Pancreas (tissue), 10 donors: Measurements from ENCODE around the gene VTN. TPM values are rescaled to one million over a fixed set of nuclear protein-coding genes. Genes with fewer than 3 reads are reported as not detected.

Source experiments
- ATAC-seq, 4 donors: fragments of 200-7000 bp; cut with Tn5 transposase; one replicate each; pipeline versions ENCODE4 v1.8.0 to v1.9.1; 2020; ENCODE audit warnings: mild to moderate bottlenecking in 4 of 4, moderate library complexity in 4 of 4
- DNase-seq, 6 donors: peaks; one replicate each; pipeline ENCODE4 v3.0.0-alpha.2; 2020
- FAIRE-seq: peaks from 2 replicates; lab custom pipeline; 2012; peaks lifted over from hg19 to GRCh38; lab: Jason Lieb, UNC
- H3K27ac ChIP-seq, 4 donors: fragments of 200-600 bp; sonication (generic); 1 replicate in 3 of 4; 2 replicates in 1 of 4; pipeline versions ENCODE4 v1.5.0 to v1.8.0; 2020
- H3K27me3 ChIP-seq, 4 donors: fragments of 200-600 bp; one replicate each; pipeline ENCODE4 v1.8.0; 2021
- H3K36me3 ChIP-seq, 3 donors: fragments of 200-600 bp; sonication (generic) in 1 of 3; one replicate each; pipeline versions ENCODE4 v1.5.0 to v1.8.0; 2020 to 2021
- H3K4me1 ChIP-seq, 3 donors: fragments of 200-600 bp; one replicate each; pipeline ENCODE4 v1.8.0; 2021
- H3K4me3 ChIP-seq, 4 donors: fragments of 200-600 bp; sonication (generic) in 2 of 4; one replicate each; pipeline versions ENCODE4 v1.5.0 to v1.8.0; 2020 to 2021
- H3K9me3 ChIP-seq, 4 donors: fragments of 200-600 bp; one replicate each; pipeline ENCODE4 v1.8.0; 2021
- CTCF ChIP-seq, 4 donors: fragments of 200-600 bp; sonication (generic) in 3 of 4; IDR thresholded peaks; one replicate each; pipeline versions ENCODE4 v1.5.0 to v1.8.0; 2021; ENCODE audit warnings: antibody characterized with exemption in 4 of 4
- WGBS, 2 donors: extraction: QIAGEN DNeasy Blood & Tissue Kit; methylation state at CpG; one replicate each; pipeline ENCODE4 v1.1.7; 2013; 5-methylcytosine and 5-hydroxymethylcytosine counted together
- intact Hi-C, 3 donors: fragments of 100-400 bp; cut with DNase I; formaldehyde crosslinking; loops; one replicate each; pipeline versions ENCODE4 v1.11.1 to v1.14.2; 2022
- polyA plus RNA-seq, 2 donors: library from polyadenylated mRNA; stranded (reverse); fragments of 200-250 nt; gene quantifications; one replicate each; pipeline ENCODE4 v1.2.3, GENCODE V29; 2013
- total RNA-seq, 6 donors: library from RNA; stranded (reverse); fragmentation: NEBNext Ultra II Directional in 4 of 6; extraction: Animal tissue kit (Norgen Biotek cat#: 25700) in 4 of 6; gene quantifications; one replicate each; pipeline versions ENCODE4 v1.2.1 to v1.2.4, GENCODE V29; 2021 to 2023
- donor health status: healthy with polysubstance abuse.
- donor health status: DM: no; HTN: no; CAD: no; lungs with moderate emphysema.
- donor health status: DM: no; HTN: no; CAD: no.
- donor health status: control.
- donor health status: control.
- donor health status: Bipolar disorder and iron deficiency.
- donor health status: DM: yes; HTN: yes; CAD: no.
- donor health status: DM: no; HTN: no; CAD: no.
- donor health status: DM: no; HTN: no; CAD: no.
- donor health status: DM: yes; HTN: yes; CAD: no.

VTN gene
- total and polyA plus RNA-seq, 8 donors: 5.2 to 21.6 (median 12.1) TPM

GRCh38 chr17:28371245-28372202 is 1.4 kb upstream of the VTN start, which contains the start of gene SARM1:
Gene SARM1, plus strand, starts transcription at chr17:28371694. Its CDS starts 339 bp downstream, at chr17:28372033.
- no peak for FAIRE-seq
- 2% methylated on average over 62 to 80 of the region's 80 CpGs for WGBS, 2 donors

GRCh38 chr17:28370744-28371103 is 617 bp upstream of the VTN start:
- WGBS, 2 donors: 20 to 21% methylated on average over 1 of the region's 1 CpG
- FAIRE-seq (no peak), ATAC-seq (peak in 1 of 4 donors; percentile 2), DNase-seq (no peak)
- Histone ChIP-seq H3K27ac (peak overlapping the region; percentile 22 to 75 (median 50)), H3K36me3 (no peaks in the 10 kb centered on the region), H3K9me3 (no peaks in the 10 kb centered on the region), H3K27me3 (no peaks in the 10 kb centered on the region), H3K4me1 (peaks cover 9 to 28% (median 13%) of the 10 kb centered on the region in 3 donors), H3K4me3 (peak overlapping the region in 1 of 4 donors; percentile 54)
- intact Hi-C loops: no loop called here
- no peak for TF ChIP-seq CTCF (IDR thresholded peaks at IDR 0.05)

More at GRCh38 chr17:28371245-28372202, 1.4 kb upstream of the VTN start, which contains the start of gene SARM1:
- intact Hi-C loops: no loop called here
- DNase-seq: peak; percentile 64 to 87 (median 79)
- H3K27ac ChIP-seq: peak within 1 kb of the TSS; percentile 22 to 75 (median 50)
- no peaks in the 10 kb centered on the region for H3K36me3 ChIP-seq
- H3K4me1 ChIP-seq: peaks cover 9 to 28% (median 13%) of the 10 kb centered on the region in 3 donors
- H3K27me3 ChIP-seq: no peaks in the 10 kb centered on the region
- no peaks in the 10 kb centered on the region for H3K9me3 ChIP-seq
- TF ChIP-seq CTCF (IDR thresholded peaks at IDR 0.05): no peak
- peak within 1 kb of the TSS; percentile 17 to 54 (median 38) for H3K4me3 ChIP-seq
- ATAC-seq: peak; percentile 50 to 81 (median 78)

- intact Hi-C loops: no loop called here
- no peak for FAIRE-seq
Observed at GRCh38 chr17:28369684-28370034, 448 bp downstream of the VTN start.

GRCh38 chr17:28368915-28369683 is 1.0 kb downstream of the VTN start:
- Histone ChIP-seq H3K4me1 (peaks cover 9 to 28% (median 13%) of the 10 kb centered on the region in 3 donors), H3K27ac (no peak overlapping the region), H3K36me3 (no peaks in the 10 kb centered on the region), H3K27me3 (no peaks in the 10 kb centered on the region), H3K4me3 (no peak overlapping the region), H3K9me3 (no peaks in the 10 kb centered on the region)
- ATAC-seq: no peak
- intact Hi-C loops: no loop called here
- no peak for DNase-seq
- TF ChIP-seq CTCF (IDR thresholded peaks at IDR 0.05): no peak
- no peak for FAIRE-seq
- WGBS, 2 donors: 90 to 91% methylated on average over 23 of the region's 23 CpGs

More at GRCh38 chr17:28369684-28370034, 448 bp downstream of the VTN start:
- ATAC-seq: peak in 2 of 4 donors; percentile 1 to 8
- Histone ChIP-seq H3K27ac (peak overlapping the region; percentile 22 to 75 (median 50)), H3K4me1 (peaks cover 9 to 28% (median 13%) of the 10 kb centered on the region in 3 donors), H3K4me3 (no peak overlapping the region), H3K27me3 (no peaks in the 10 kb centered on the region), H3K9me3 (no peaks in the 10 kb centered on the region), H3K36me3 (no peaks in the 10 kb centered on the region)
- 65 to 67% methylated on average over 10 of the region's 10 CpGs for WGBS, 2 donors
- no peak for DNase-seq
- TF ChIP-seq CTCF (IDR thresholded peaks at IDR 0.05): no peak
